ENCODE results near the gene HSP90AA1.

DNA sequence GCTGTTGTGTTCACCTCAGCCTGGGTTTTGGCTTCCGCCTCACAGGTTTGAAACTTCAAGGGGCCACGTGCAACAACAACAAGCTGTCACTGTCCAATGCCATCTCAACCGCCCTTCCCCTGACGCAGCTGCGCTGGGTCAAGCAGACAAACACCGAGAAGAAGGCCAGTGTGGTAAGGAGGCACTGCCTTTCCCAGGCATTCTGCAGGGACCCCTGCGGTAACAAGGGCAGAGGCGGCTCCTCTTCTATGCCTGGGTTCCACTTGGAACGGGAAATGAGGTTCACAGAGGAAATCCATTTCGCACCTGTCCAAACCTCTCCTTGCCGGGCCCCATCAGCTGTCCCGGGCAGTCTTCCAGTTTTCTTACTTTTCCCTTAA lies 36.8 kb downstream of the HSP90AA1 start:
- TF ChIP-seq, protein P1, sequence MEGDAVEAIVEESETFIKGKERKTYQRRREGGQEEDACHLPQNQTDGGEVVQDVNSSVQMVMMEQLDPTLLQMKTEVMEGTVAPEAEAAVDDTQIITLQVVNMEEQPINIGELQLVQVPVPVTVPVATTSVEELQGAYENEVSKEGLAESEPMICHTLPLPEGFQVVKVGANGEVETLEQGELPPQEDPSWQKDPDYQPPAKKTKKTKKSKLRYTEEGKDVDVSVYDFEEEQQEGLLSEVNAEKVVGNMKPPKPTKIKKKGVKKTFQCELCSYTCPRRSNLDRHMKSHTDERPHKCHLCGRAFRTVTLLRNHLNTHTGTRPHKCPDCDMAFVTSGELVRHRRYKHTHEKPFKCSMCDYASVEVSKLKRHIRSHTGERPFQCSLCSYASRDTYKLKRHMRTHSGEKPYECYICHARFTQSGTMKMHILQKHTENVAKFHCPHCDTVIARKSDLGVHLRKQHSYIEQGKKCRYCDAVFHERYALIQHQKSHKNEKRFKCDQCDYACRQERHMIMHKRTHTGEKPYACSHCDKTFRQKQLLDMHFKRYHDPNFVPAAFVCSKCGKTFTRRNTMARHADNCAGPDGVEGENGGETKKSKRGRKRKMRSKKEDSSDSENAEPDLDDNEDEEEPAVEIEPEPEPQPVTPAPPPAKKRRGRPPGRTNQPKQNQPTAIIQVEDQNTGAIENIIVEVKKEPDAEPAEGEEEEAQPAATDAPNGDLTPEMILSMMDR (conservative IDR thresholded peaks at IDR 0.05; ENCODE audit: low read depth, low read length): no peak
- no peak for TF ChIP-seq EZH2 (IDR thresholded peaks at IDR 0.05; ENCODE audit: borderline replicate concordance, low read depth, low read length, poor library complexity, severe bottlenecking)
